ENCODE results near the gene CDH15.

Gene CDH15

DNA sequence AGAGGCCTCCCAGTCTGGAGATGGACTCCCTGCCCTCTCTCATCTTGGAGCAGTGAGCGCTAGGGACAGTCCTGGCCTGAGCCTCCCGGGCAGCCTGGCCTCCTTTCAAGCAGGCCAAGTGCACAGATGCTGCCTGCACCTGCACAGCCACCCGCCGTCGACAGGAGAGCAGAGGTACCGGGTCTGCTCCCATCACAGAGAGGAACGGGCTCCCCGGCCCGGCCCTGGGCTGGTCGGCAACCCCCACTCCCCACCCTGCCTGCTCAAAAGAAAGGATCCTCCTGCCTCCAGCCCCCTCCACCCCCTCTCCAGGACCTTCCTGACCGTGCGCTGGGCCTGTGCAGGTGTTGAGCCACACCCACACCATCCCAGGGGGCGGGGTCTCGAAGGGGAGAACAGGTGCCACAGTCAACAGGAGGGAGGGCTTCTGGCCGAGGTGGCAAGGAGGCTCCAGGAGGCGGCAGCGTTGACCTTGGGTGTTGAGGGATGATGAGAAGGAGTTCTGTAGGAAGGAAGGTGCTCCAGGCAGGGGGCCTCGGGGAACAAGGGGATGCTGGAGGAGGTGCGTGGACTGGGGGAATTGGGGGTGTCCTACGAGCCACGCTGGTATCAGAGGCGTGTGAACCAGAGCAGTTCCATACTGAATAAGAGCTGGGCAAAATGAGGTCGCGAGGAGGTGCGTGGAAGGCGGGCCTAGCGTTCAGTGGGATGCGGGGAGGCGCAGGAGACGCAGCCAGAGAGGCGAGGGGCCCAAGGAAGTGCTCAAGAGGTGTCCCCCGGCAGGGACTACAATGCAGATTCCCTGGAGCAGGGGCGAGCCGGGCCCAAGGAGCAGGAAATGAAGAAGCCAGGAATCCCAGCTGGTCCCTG, 967 bp upstream of the CDH15 start:
- H3K4me3 ChIP-seq: peak overlapping the region; percentile 8 to 35
- TF ChIP-seq CTCF (IDR thresholded peaks at IDR 0.05): no peak
- intact Hi-C loops (cut with DNase I; ENCODE audit: low total_unique reads): no loop called here
- H3K36me3 ChIP-seq: no peaks in the 10 kb centered on the region
- no peak overlapping the region for H3K27ac ChIP-seq
- no peak for DNase-seq
- peaks cover 0 to 33% (median 20%) of the 10 kb centered on the region in 4 donors for H3K4me1 ChIP-seq
- no peaks in the 10 kb centered on the region for H3K9me3 ChIP-seq
- H3K27me3 ChIP-seq: peaks cover 6 to 93% of the 10 kb centered on the region in 2 donors

- Histone ChIP-seq H3K9me3 (no peaks in the 10 kb centered on the region), H3K27me3 (peaks cover 6 to 97% of the 10 kb centered on the region in 2 donors), H3K4me3 (no peak overlapping the region), H3K4me1 (peaks cover 0 to 28% (median 18%) of the 10 kb centered on the region in 4 donors), H3K36me3 (no peaks in the 10 kb centered on the region), H3K27ac (no peak overlapping the region)
- no peak for DNase-seq
- intact Hi-C loops (cut with DNase I; ENCODE audit: low total_unique reads): no loop called here
- no peak for TF ChIP-seq CTCF (IDR thresholded peaks at IDR 0.05)
Observed at GRCh38 chr16:89172171-89172527, 601 bp downstream of the CDH15 start.

GRCh38 chr16:89172528-89173173, 1.1 kb downstream of the CDH15 start:
- Histone ChIP-seq H3K36me3 (no peaks in the 10 kb centered on the region), H3K4me1 (peaks cover 0 to 24% (median 16%) of the 10 kb centered on the region in 4 donors), H3K27me3 (peaks cover 3 to 97% of the 10 kb centered on the region in 2 donors), H3K27ac (no peak overlapping the region), H3K9me3 (no peaks in the 10 kb centered on the region), H3K4me3 (no peak overlapping the region)
- intact Hi-C loops (cut with DNase I; ENCODE audit: low total_unique reads): no loop called here
- TF ChIP-seq CTCF (IDR thresholded peaks at IDR 0.05): no peak
- no peak for DNase-seq

- TF ChIP-seq CTCF (IDR thresholded peaks at IDR 0.05): no peak
- no peaks in the 10 kb centered on the region for H3K36me3 ChIP-seq
- no peak overlapping the region for H3K27ac ChIP-seq
- DNase-seq: no peak
- H3K4me3 ChIP-seq: no peak overlapping the region
- peaks cover 0 to 24% (median 16%) of the 10 kb centered on the region in 4 donors for H3K4me1 ChIP-seq
- H3K27me3 ChIP-seq: peaks cover 0 to 97% of the 10 kb centered on the region in 2 donors
- intact Hi-C loops (cut with DNase I; ENCODE audit: low total_unique reads): no loop called here
- H3K9me3 ChIP-seq: no peaks in the 10 kb centered on the region
Observed at GRCh38 chr16:89173174-89173921, 1.8 kb downstream of the CDH15 start.

DNA sequence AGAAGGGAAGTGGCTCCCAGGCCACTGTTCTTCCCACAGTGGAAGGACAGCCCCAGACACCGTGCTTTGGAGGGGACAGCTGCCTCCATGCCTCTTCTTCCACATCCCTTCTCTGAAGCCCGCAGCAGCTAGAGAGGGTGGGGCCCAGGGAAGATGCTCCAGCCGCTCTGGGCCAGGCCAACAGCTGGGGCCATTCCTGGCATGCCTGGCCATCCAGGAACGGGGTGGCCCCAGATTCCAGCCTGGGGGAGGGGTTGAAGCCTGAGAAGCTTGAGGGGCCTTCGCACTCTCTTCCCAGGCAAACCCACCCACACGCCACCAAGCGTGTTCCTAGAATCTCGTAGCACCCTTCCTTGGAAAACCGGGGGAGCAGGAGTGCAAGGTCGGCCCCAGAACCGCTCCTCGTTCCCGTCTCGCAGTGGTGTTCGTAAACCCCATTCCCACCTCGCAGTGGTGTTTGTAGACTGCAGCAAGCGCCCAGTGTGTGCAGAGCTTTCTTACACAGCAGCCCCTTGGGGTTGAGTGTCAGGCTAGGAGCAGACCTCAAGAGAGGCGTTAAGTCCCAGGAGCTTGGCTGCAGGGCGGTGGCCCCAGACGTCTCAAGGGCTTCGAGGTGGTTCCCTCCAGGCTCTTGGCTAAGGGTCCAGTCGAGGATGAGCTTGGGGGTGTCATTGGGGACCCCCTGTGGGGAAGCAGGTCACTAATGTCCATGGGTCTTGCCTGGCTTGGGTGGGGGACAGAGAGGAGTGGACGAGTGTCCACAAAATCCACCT, 2.7 kb downstream of the CDH15 start:
- H3K9me3 ChIP-seq: no peaks in the 10 kb centered on the region
- no peak overlapping the region for H3K27ac ChIP-seq
- H3K36me3 ChIP-seq: no peaks in the 10 kb centered on the region
- no peak for DNase-seq
- peaks cover 0 to 24% (median 16%) of the 10 kb centered on the region in 4 donors for H3K4me1 ChIP-seq
- H3K27me3 ChIP-seq: peaks cover 0 to 97% of the 10 kb centered on the region in 2 donors
- intact Hi-C loops (cut with DNase I; ENCODE audit: low total_unique reads): no loop called here
- no peak for TF ChIP-seq CTCF (IDR thresholded peaks at IDR 0.05)
- H3K4me3 ChIP-seq: no peak overlapping the region
